Neural progenitor cell (in vitro differentiated cells): ENCODE data around the gene GATAD2B. TPM values are rescaled to one million over a fixed set of nuclear protein-coding genes. Genes with fewer than 3 reads are reported as not detected.
A peak's percentile ranks its signal among the peaks of the same experiment; 100 is the strongest.

Experiments used
- DNase-seq: peaks from one replicate; pipeline ENCODE4 v3.0.0-alpha.2; 2016; ENCODE audit warnings: low spot score
- H2AFZ ChIP-seq: fragments of 200-600 bp; sonication (generic); replicated peaks from 2 replicates; pipeline ENCODE4 v1.6.1; 2016; ENCODE audit warnings: antibody characterized with exemption
- H3F3A ChIP-seq: fragments of 200-600 bp; sonication (generic); 2 replicates; pipeline ENCODE4 v1.6.1; 2016; ENCODE audit warnings: antibody characterized with exemption, low read depth
- H3K27ac ChIP-seq: fragments of 200-600 bp; sonication (generic); 2 replicates; pipeline ENCODE4 v1.5.1; 2016; ENCODE audit warnings: mild to moderate bottlenecking
- H3K27me3 ChIP-seq: fragments of 200-600 bp; sonication (generic); 2 replicates; pipeline ENCODE4 v1.6.1; 2016; ENCODE audit warnings: mild to moderate bottlenecking, moderate library complexity
- H3K36me3 ChIP-seq: fragments of 200-600 bp; sonication (generic); 2 replicates; pipeline ENCODE4 v1.5.1; 2016
- H3K4me1 ChIP-seq: fragments of 200-600 bp; sonication (generic); 2 replicates; pipeline ENCODE4 v1.6.1; 2016; ENCODE audit warnings: mixed run types
- H3K4me2 ChIP-seq: fragments of 200-600 bp; sonication (generic); 2 replicates; pipeline ENCODE4 v1.6.1; 2016
- H3K4me3 ChIP-seq: fragments of 200-600 bp; sonication (generic); 2 replicates; pipeline ENCODE4 v1.5.1; 2016
- H3K79me2 ChIP-seq: fragments of 200-600 bp; sonication (generic); 2 replicates; pipeline ENCODE4 v1.6.1; 2016; ENCODE audit warnings: low read depth
- H3K9ac ChIP-seq: fragments of 200-600 bp; sonication (generic); 2 replicates; pipeline ENCODE4 v1.6.1; 2016
- H3K9me3 ChIP-seq: fragments of 200-600 bp; sonication (generic); 2 replicates; pipeline ENCODE4 v1.5.1; 2016; ENCODE audit warnings: low read depth
- H4K20me1 ChIP-seq: fragments of 200-600 bp; sonication (generic); 2 replicates; pipeline ENCODE4 v1.6.1; 2016; ENCODE audit warnings: low read depth
- H3K27ac Mint-ChIP-seq: 3 replicates; pipeline ENCODE4 v1.8.0; 2021; ENCODE audit warnings: mixed read lengths
- H3K27me3 Mint-ChIP-seq: 2 replicates; pipeline ENCODE4 v1.8.0; 2022; ENCODE audit warnings: low read depth, mild to moderate bottlenecking, inconsistent platforms, moderate library complexity, mixed read lengths; ENCODE audit not compliant: insufficient read depth
- H3K36me3 Mint-ChIP-seq: 3 replicates; pipeline ENCODE4 v1.8.0; 2021; ENCODE audit warnings: mixed read lengths
- H3K4me1 Mint-ChIP-seq: 3 replicates; pipeline ENCODE4 v1.8.0; 2021; ENCODE audit warnings: mixed read lengths
- H3K4me3 Mint-ChIP-seq: 3 replicates; pipeline ENCODE4 v1.8.0; 2021; ENCODE audit warnings: mild to moderate bottlenecking, moderate library complexity, mixed read lengths
- H3K9me3 Mint-ChIP-seq: 3 replicates; pipeline ENCODE4 v1.8.0; 2020; ENCODE audit warnings: mixed read lengths
- EZH2 ChIP-seq: fragments of 200-600 bp; sonication (generic); IDR thresholded peaks from 2 replicates; pipeline ENCODE4 v1.6.1; 2017; ENCODE audit warnings: antibody characterized with exemption, mild to moderate bottlenecking, moderate library complexity
- EZH2phosphoT487 ChIP-seq: fragments of 200-600 bp; sonication (generic); IDR thresholded peaks from 2 replicates; pipeline ENCODE4 v1.6.1; 2017; ENCODE audit warnings: antibody characterized with exemption
- total RNA-seq: library from RNA; depleted of rRNA; stranded (reverse); fragments of >200 nt; gene quantifications from 2 replicates; pipeline ENCODE4 v1.2.3, GENCODE V29; 2015; ENCODE audit warnings: low replicate concordance
- TF ChIP-seq, protein P1 (sequence below): fragments of 200-600 bp; sonication (generic); IDR thresholded peaks from 2 replicates; pipeline ENCODE4 v1.5.1; 2017; ENCODE audit warnings: antibody characterized with exemption, mild to moderate bottlenecking

Gene GATAD2B
- total RNA-seq, 1 donor from 2014 or later, result 14.8 TPM

- H3K4me3 Mint-ChIP-seq, result peak within 1 kb of the TSS; percentile 86
- peak; percentile 58 for DNase-seq
- peaks cover 12% of the 10 kb centered on the region for H3K4me1 Mint-ChIP-seq
- no peaks in the 10 kb centered on the region for H3K9me3 Mint-ChIP-seq
- Histone ChIP-seq H3F3A (peaks cover 24% of the 10 kb centered on the region), H3K4me2 (peak within 1 kb of the TSS; percentile 96), H3K27ac (peak within 1 kb of the TSS; percentile 50), H3K4me1 (peaks cover 10% of the 10 kb centered on the region), H3K9me3 (no peaks in the 10 kb centered on the region), H2AFZ (peak within 1 kb of the TSS; percentile 78), H3K79me2 (no peaks in the 10 kb centered on the region), H3K9ac (peak within 1 kb of the TSS; percentile 68), H4K20me1 (peaks cover 7% of the 10 kb centered on the region), H3K36me3 (no peaks in the 10 kb centered on the region), H3K27me3 (peaks cover 6% of the 10 kb centered on the region), H3K4me3 (peak within 1 kb of the TSS; percentile 83)
- peaks cover 19% of the 10 kb centered on the region for H3K27me3 Mint-ChIP-seq
- TF ChIP-seq, protein P1, sequence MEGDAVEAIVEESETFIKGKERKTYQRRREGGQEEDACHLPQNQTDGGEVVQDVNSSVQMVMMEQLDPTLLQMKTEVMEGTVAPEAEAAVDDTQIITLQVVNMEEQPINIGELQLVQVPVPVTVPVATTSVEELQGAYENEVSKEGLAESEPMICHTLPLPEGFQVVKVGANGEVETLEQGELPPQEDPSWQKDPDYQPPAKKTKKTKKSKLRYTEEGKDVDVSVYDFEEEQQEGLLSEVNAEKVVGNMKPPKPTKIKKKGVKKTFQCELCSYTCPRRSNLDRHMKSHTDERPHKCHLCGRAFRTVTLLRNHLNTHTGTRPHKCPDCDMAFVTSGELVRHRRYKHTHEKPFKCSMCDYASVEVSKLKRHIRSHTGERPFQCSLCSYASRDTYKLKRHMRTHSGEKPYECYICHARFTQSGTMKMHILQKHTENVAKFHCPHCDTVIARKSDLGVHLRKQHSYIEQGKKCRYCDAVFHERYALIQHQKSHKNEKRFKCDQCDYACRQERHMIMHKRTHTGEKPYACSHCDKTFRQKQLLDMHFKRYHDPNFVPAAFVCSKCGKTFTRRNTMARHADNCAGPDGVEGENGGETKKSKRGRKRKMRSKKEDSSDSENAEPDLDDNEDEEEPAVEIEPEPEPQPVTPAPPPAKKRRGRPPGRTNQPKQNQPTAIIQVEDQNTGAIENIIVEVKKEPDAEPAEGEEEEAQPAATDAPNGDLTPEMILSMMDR, result no peak
- TF ChIP-seq EZH2, result no peak
- H3K27ac Mint-ChIP-seq, result peak within 1 kb of the TSS; percentile 91
- peaks cover 14% of the 10 kb centered on the region for H3K36me3 Mint-ChIP-seq
Measured at GRCh38 chr1:153774780-153775457, 147.9 kb downstream of the GATAD2B start, which contains the start of gene SLC27A3. Gene SLC27A3, plus strand, starts transcription at chr1:153775407. Its CDS starts 91 bp downstream, at chr1:153775498.

DNA sequence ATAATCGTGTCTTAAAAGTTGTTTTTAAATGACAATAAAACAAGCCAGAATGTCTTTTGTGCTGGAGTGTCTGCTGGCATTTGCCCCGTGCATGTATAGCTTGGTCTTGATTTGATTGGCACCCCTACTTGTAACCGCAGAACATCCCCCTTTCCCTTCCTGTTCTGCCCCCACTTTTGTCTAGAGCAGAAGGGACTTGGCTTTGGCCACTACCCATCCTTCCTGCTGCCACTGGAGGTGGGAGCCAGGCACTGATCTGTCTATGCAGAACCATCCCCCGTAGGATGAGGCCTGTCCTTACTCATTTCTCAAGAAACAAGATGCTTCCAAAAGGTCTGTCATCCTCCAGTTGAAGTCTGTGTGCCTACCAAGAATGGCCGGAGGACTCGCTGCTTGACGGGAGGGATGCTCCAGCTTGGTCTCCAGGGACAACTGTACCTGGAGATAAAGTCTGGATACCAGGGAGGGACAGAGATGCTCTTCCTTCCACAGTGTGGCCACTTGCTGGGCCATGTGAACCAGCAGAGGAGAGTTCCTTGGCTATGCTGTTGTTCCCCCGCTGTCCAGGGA, 148.7 kb downstream of the GATAD2B start:
- Histone ChIP-seq H3K27ac (no peak overlapping the region), H4K20me1 (peaks cover 7% of the 10 kb centered on the region), H3K4me1 (peaks cover 10% of the 10 kb centered on the region), H2AFZ (no peak overlapping the region), H3F3A (peaks cover 24% of the 10 kb centered on the region), H3K9ac (no peak overlapping the region), H3K27me3 (peaks cover 6% of the 10 kb centered on the region), H3K4me2 (no peak overlapping the region), H3K36me3 (no peaks in the 10 kb centered on the region), H3K79me2 (no peaks in the 10 kb centered on the region), H3K9me3 (no peaks in the 10 kb centered on the region), H3K4me3 (no peak overlapping the region)
- Mint-ChIP-seq H3K9me3 (no peaks in the 10 kb centered on the region), H3K4me3 (peak overlapping the region; percentile 86), H3K27ac (no peak overlapping the region), H3K36me3 (peaks cover 20% of the 10 kb centered on the region), H3K4me1 (peaks cover 12% of the 10 kb centered on the region), H3K27me3 (peaks cover 19% of the 10 kb centered on the region)
- DNase-seq, result no peak
- TF ChIP-seq, protein P1, result no peak
- TF ChIP-seq EZH2 (no peak), EZH2phosphoT487 (no peak)

DNA sequence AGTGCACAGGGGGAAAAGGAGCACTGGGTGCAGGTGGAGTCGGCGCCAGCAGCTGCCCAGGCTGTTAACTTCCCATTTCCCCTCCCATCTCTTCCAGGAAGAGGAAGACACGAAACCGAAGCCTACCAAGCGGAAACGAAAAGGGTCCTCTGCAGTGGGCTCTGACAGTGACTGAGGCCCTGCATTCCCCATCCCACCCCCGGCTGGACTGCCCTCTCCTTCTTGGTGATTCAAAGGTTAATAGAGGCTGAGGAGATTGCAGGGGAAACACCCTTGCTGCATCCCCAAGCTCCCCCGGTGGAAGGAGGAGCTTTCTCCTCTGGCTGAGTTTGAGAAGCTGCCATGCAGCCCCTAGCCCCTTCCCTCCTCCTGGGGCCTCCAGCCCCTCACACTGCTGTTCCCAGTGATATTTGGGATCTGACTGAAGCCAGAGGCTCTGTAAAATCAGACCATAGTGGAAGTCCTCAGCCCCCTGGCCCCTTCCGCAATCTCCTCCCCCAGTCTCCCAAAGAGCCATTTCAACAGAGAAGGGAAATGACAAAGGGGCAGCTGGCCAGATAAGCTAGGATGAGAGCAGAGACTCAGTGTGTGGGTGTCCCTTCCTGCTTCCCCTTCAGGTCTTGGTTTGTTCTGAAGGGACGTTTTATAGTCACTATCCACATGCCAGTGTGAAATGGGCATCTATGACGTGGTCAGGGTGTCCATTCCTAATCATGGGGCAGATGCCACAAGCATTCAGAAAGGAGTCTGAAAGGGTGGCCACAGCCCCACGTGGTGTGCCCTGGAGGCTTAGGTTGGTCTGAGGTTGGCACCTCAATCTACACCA, 149.5 kb downstream of the GATAD2B start:
- Mint-ChIP-seq H3K4me3 (no peak overlapping the region), H3K27me3 (peaks cover 19% of the 10 kb centered on the region), H3K36me3 (peaks cover 28% of the 10 kb centered on the region), H3K9me3 (no peaks in the 10 kb centered on the region), H3K4me1 (peaks cover 12% of the 10 kb centered on the region), H3K27ac (no peak overlapping the region)
- Histone ChIP-seq H2AFZ (no peak overlapping the region), H3F3A (peaks cover 24% of the 10 kb centered on the region), H3K4me2 (no peak overlapping the region), H3K4me1 (peaks cover 10% of the 10 kb centered on the region), H3K9me3 (no peaks in the 10 kb centered on the region), H3K4me3 (no peak overlapping the region), H3K27me3 (peaks cover 6% of the 10 kb centered on the region), H4K20me1 (peaks cover 7% of the 10 kb centered on the region), H3K79me2 (no peaks in the 10 kb centered on the region), H3K36me3 (no peaks in the 10 kb centered on the region), H3K27ac (no peak overlapping the region), H3K9ac (no peak overlapping the region)
- TF ChIP-seq EZH2 (no peak), EZH2phosphoT487 (no peak)
- TF ChIP-seq, protein P1, result no peak
- DNase-seq, result no peak
